DMS 273 (cell line): ENCODE data around the gene KRTAP4-12.
"Not testable (repeated sequence)": the region's sequence is repeated elsewhere in the genome, so short reads cannot be mapped to it uniquely, and the experiment has no call there.

ENCODE experiments used
- DNase-seq: peaks from one replicate; lab custom pipeline; 2025; ENCODE audit not compliant: unreplicated experiment; lab: John Stamatoyannopoulos, UW

Gene KRTAP4-12

DNA sequence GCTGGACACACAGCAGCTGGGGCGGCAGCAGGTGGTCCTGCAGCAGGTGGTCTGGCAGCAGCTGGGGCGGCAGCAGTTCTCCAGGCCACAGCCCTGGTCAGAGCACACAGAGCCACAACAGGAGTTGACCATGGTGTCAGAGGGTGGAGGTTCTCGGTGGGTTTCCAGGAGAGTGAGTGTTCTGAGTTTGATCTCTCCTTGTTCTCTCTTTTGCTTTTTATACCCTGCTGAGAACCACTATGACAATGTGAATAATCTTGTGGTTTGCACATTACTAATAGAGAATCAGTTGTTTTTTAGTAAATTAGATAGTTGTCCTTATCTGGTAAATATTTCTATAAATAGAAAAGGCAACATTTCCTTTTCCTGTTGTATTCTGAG lies at the start of gene KRTAP4-12:
KRTAP4-12 (minus strand) TSS at position 192 of the 381 bp plus-strand sequence; CDS start at position 132, 60 bp downstream.
- not testable (repeated sequence) for DNase-seq

DNA sequence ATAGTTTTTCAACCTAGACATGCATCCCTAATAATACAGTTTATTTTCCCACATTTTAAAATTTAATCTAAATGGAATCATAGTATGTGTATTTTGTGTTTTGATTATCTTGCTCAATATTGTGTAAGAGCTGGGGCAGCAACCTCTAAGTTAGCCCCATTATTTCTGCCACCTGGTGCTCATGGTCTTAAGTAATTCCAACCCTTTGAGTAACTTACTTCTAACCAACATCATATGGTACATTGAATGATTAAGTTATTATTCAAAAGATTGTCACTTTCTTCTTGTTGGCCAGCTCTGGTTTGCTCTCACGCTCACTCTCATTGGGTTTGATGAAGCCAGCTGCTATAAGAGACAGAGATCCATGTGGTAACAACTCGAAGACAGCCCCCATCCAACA lies 47.9 kb upstream of the KRTAP4-12 start:
- DNase-seq = no peak

- no peak for DNase-seq
Observed at GRCh38 chr17:41168121-41168520, 44.1 kb upstream of the KRTAP4-12 start, which contains the start of gene KRTAP4-3. TSS of gene KRTAP4-3 (minus strand) at chr17:41168221. CDS start at chr17:41168172, 49 bp downstream.

GRCh38 chr17:41167561-41167960 lies 43.6 kb upstream of the KRTAP4-12 start:
- DNase-seq = no peak

- no peak for DNase-seq
Observed at GRCh38 chr17:41163828-41164227, 39.8 kb upstream of the KRTAP4-12 start.

GRCh38 chr17:41160648-41161047 lies 36.7 kb upstream of the KRTAP4-12 start, which contains the start of gene KRTAP4-4:
TSS of gene KRTAP4-4 (minus strand) at chr17:41160748. CDS start at chr17:41160691, 57 bp downstream.
- no peak for DNase-seq

GRCh38 chr17:41160190-41160589 lies 36.2 kb upstream of the KRTAP4-12 start:
- DNase-seq = not testable (repeated sequence)

GRCh38 chr17:41153856-41154255 lies 29.9 kb upstream of the KRTAP4-12 start:
- no peak for DNase-seq

GRCh38 chr17:41151525-41151924 lies 27.5 kb upstream of the KRTAP4-12 start:
- no peak for DNase-seq

GRCh38 chr17:41150026-41150425 lies 26.0 kb upstream of the KRTAP4-12 start:
- no peak for DNase-seq

DNA sequence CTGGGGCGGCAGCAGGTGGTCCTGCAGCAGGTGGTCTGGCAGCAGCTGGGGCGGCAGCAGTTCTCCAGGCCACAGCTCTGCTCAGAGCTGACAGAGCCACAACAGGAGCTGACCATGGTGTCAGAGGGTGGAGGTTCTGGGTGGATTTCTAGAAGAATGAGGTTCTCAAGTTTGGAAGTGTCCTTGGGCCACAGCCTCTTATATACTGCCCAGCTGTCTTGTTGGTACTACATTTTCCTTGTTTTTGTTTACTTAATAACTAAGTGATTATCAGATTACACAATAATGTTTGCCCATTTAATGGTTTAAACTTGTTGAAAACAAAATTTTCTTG lies 25.6 kb upstream of the KRTAP4-12 start, which contains the start of gene KRTAP4-5:
KRTAP4-5 (minus strand) TSS at position 174 of the 334 bp plus-strand sequence; CDS start at position 116, 58 bp downstream.
- no peak for DNase-seq

DNA sequence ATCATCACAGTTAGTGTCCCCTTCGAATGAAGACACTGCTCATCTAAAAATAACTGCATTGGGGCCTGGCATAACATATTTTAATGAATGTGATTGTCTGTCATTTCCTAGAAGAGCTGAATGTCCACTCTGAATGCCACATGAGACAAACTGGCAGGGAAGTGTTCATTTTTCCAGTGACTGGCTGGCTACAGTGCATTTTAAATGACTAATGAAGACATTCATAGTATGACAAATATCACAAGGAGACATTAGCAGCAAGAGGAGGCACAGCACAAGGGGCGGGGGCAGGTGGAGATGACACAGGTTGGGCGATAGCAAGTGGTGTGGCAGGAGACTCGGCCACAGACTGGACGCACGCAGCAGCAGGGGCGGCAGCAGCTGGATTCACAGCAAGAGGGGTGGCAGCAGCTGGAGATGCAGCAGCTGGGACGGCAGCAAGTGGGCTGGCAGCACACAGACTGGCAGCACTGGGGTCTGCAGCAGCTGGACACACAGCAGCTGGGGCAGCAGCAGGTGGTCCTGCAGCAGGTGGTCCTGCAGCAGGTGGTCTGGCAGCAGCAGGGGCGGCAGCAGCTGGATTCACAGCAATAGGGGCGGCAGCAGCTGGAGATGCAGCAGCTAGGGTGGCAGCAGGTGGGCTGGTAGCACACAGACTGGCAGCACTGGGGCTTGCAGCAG lies 25.1 kb upstream of the KRTAP4-12 start:
- DNase-seq = not testable (repeated sequence)

DNA sequence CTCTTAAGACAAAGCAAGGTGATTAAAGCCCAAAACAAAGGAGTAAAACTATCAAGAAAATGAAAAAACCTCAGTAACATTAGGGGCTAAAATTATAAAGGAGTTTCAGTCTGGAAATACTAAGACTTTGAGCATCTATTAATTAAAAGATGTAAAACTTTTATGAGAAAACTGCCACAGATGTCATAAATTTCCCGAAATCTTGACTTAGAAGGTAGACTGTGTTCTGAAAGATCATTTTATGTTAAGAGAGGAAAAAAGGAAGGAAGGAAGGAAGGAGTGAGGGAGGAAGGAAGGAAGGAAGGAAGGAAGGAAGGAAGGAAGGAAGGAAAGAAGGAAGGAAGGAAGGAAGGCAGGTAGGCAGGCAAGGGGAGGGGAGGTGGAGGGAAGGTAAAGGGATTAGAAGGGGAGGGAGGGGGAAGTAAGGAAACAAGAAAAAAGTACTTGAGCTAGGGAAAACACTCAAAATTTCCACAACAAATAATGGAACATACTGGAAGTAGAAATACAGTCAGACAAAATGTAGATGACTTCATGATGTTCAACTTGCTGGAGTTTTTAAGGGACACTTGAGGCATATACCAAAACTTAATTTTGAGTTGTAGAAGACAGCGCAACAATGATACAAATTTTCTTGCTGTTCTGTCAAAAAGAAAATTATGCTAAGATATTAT lies 23.7 kb upstream of the KRTAP4-12 start:
- DNase-seq = no peak

DNA sequence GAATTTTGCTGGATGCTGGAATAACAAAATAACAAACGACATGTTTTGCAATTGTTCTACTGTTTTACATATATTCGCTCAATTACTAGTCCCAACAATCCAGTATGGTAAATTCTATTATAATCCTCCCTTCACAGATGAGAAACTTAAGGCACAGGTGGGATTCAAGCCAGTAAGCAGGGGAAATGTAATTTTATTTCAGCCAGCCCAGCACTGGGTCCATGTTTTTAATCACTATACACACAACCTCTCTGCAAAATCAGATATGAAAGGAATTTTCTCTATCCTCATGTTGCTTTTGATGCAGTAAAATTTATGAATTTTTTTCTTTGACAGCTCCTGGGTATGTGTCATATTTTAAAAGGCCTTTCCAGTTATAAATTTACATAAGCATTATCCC lies 21.3 kb upstream of the KRTAP4-12 start:
- DNase-seq = no peak

GRCh38 chr17:41144846-41145245 lies 20.9 kb upstream of the KRTAP4-12 start:
- DNase-seq = no peak

DNA sequence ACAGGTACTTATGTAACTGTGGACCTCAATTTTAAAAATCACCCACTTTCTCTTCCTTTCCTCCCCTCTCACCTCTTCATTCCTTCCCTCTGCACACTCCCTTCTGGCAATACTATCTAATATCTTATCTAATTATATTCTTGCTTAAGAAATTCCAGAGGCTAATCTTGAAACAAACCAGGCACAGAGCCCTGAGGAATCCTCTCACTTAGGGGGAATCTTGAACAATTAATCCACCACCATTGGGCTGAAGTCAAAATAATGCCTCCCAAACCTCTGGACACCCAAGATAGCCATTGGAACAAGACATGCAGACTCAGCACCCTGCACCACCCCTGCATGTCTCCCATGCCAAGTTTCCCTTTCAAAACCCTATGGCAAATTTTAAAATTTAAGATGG lies 17.4 kb upstream of the KRTAP4-12 start:
- no peak for DNase-seq

GRCh38 chr17:41140360-41141131 lies 16.6 kb upstream of the KRTAP4-12 start, which contains the start of gene KRTAP4-6:
TSS of gene KRTAP4-6 (minus strand) at chr17:41140544. CDS start at chr17:41140487, 57 bp downstream.
- no peak for DNase-seq

- DNase-seq = not testable (repeated sequence)
Observed at GRCh38 chr17:41139865-41140264, 15.9 kb upstream of the KRTAP4-12 start.

- no peak for DNase-seq
Observed at GRCh38 chr17:41133880-41134735, 10.1 kb upstream of the KRTAP4-12 start.

DNA sequence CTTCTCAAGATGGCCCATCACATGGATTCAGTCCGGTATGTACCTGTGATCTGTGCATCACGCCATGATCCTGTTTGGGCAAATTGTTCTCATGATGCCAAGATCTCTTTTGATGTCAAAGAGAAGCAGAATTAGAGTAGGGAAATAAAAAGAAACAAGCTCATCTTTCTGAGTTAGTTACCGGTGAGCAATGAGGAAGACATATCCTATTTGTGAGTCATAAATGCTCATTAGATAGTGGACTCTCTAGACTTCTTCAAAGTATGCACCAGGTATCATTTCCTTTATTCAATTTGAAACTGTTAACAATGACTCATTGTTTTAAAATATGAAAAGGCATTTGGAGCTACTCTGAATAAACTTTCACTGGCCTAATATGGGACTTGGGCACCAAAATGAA lies 8.0 kb upstream of the KRTAP4-12 start:
- no peak for DNase-seq

GRCh38 chr17:41127371-41127770 lies 3.4 kb upstream of the KRTAP4-12 start:
- no peak for DNase-seq
